PC-3 (cell line): Measurements from ENCODE around the gene LHX1. TPM values are rescaled to one million over a fixed set of nuclear protein-coding genes. Genes with fewer than 3 reads are reported as not detected.

ENCODE experiments used
- ATAC-seq: fragments of 200-7000 bp; cut with Tn5 transposase; 2 replicates; pipeline ENCODE4 v1.9.1; 2020; ENCODE audit warnings: mild to moderate bottlenecking, moderate library complexity
- BruUV-seq: library from RNA; stranded (reverse); fragments of 400-500 nt; replicated peaks from 2 replicates; lab custom pipeline; 2021; lab: Mats Ljungman, UMichigan
- CTCF ChIA-PET: fragments of 300-600 bp; sonication (Branson Sonifier 250); formaldehyde crosslinking; loops from one replicate; lab custom pipeline; 2022; ENCODE audit warnings: antibody characterized with exemption; lab: Charles Lee
- POLR2A ChIA-PET: fragments of 300-600 bp; sonication (Branson Sonifier 250); formaldehyde crosslinking; loops from one replicate; lab custom pipeline; 2022; ENCODE audit warnings: antibody characterized with exemption; ENCODE audit not compliant: unreplicated experiment; lab: Charles Lee
- DNase-seq: peaks from one replicate; pipeline ENCODE4 v3.0.0-alpha.2; 2015
- H2AFZ ChIP-seq: fragments of 300-600 bp; sonication (generic); 2 replicates; pipeline ENCODE4 v1.6.0; 2016; ENCODE audit warnings: antibody characterized with exemption, low read length
- H3F3A ChIP-seq: fragments of 300-600 bp; sonication (generic); one replicate; pipeline ENCODE4 v1.6.0; 2017; ENCODE audit warnings: antibody characterized with exemption, low read length, control low read depth, mild to moderate bottlenecking; ENCODE audit not compliant: unreplicated experiment
- H3K27ac ChIP-seq: fragments of 300-600 bp; sonication (generic); 2 replicates; pipeline ENCODE4 v1.5.1; 2016; ENCODE audit warnings: mild to moderate bottlenecking, low read length
- H3K27me3 ChIP-seq: fragments of 300-600 bp; sonication (generic); 2 replicates; pipeline ENCODE4 v1.6.1; 2016; ENCODE audit warnings: low read length, mixed read lengths
- H3K36me3 ChIP-seq: fragments of 300-600 bp; sonication (generic); 2 replicates; pipeline ENCODE4 v1.6.1; 2016; ENCODE audit warnings: low read depth, mixed run types, low read length, mixed read lengths
- H3K4me1 ChIP-seq: fragments of 300-600 bp; sonication (generic); 2 replicates; pipeline ENCODE4 v1.5.1; 2016; ENCODE audit warnings: low read length; ENCODE audit not compliant: insufficient read depth
- H3K4me2 ChIP-seq: fragments of 300-600 bp; sonication (generic); 2 replicates; pipeline ENCODE4 v1.6.0; 2016; ENCODE audit warnings: low read length
- H3K4me3 ChIP-seq: fragments of 300-600 bp; sonication (generic); 2 replicates; pipeline ENCODE4 v1.5.1; 2016; ENCODE audit warnings: mild to moderate bottlenecking, low read length, mixed read lengths
- H3K79me2 ChIP-seq: fragments of 300-600 bp; sonication (generic); 2 replicates; pipeline ENCODE4 v1.6.1; 2017; ENCODE audit warnings: low read length, mixed read lengths
- H3K9ac ChIP-seq: fragments of 300-600 bp; sonication (generic); 2 replicates; pipeline ENCODE4 v1.6.0; 2016; ENCODE audit warnings: mild to moderate bottlenecking, low read length
- H3K9me2 ChIP-seq: fragments of 300-600 bp; sonication (generic); replicated peaks from 2 replicates; pipeline ENCODE4 v1.6.1; 2016; ENCODE audit warnings: mixed run types, low read length, mixed read lengths
- H3K9me3 ChIP-seq: fragments of 300-600 bp; sonication (generic); 2 replicates; pipeline ENCODE4 v1.6.1; 2016; ENCODE audit warnings: low read length, mixed read lengths
- H4K20me1 ChIP-seq: fragments of 300-600 bp; sonication (generic); 2 replicates; pipeline ENCODE4 v1.6.1; 2016; ENCODE audit warnings: low read length, mixed read lengths
- EZH2 ChIP-seq: fragments of 300-600 bp; sonication (generic); IDR thresholded peaks from one replicate; pipeline ENCODE4 v1.6.1; 2017; ENCODE audit warnings: antibody characterized with exemption, mild to moderate bottlenecking, low read length; ENCODE audit not compliant: unreplicated experiment
- EZH2phosphoT487 ChIP-seq: fragments of 300-600 bp; sonication (generic); IDR thresholded peaks from 2 replicates; pipeline ENCODE4 v1.6.1; 2018; ENCODE audit warnings: mild to moderate bottlenecking, antibody characterized with exemption, low read length, borderline replicate concordance
- intact Hi-C: fragments of 100-400 bp; cut with micrococcal nuclease; formaldehyde crosslinking; loops from 2 replicates; pipeline ENCODE4 v1.9.0; 2023
- total RNA-seq: library from RNA; depleted of rRNA; stranded (reverse); fragments of >200 nt; gene quantifications from 2 replicates; pipeline ENCODE4 v1.2.3, GENCODE V29; 2014
- TF ChIP-seq, protein P1 (sequence below): fragments of 300-600 bp; sonication (generic); conservative IDR thresholded peaks from 2 replicates; pipeline ENCODE4 v1.5.1; 2017; ENCODE audit warnings: antibody characterized with exemption, low read depth, mild to moderate bottlenecking, low read length

The LHX1 gene
- total RNA-seq, 1 experiment from 2014 or later = not detected

DNA sequence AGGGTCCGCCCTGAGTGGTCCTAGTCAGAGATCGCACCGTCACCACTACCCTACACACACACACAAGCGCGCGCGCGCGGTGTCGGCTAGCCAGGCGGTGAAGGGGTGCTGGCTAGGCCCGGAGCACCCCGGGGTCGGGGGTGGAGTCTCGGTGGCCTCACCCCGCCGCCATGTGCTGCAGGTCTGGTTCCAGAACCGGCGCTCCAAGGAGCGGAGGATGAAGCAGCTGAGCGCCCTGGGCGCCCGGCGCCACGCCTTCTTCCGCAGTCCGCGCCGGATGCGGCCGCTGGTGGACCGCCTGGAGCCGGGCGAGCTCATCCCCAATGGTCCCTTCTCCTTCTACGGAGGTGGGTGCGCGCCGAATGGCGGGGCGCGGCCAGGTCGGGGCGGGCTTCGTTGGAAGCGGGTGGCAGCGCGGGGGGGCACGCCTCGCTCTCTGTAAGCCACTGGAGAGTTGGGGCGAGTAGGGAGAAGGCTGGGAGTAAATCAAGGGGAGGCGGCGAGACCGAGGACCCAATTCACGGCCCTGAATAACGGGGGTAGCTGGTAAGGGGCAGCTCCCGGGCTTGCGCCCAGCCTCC, 4.8 kb downstream of the LHX1 start:
- H3K9ac ChIP-seq = no peak overlapping the region
- H3K27me3 ChIP-seq = peaks cover 48% of the 10 kb centered on the region
- H3K4me1 ChIP-seq = no peaks in the 10 kb centered on the region
- H3K36me3 ChIP-seq = no peaks in the 10 kb centered on the region
- ATAC-seq = no peak
- ChIA-PET POLR2A (no interaction called here), CTCF (no interaction called here)
- no peaks in the 10 kb centered on the region for H3K9me2 ChIP-seq
- no peaks in the 10 kb centered on the region for H3F3A ChIP-seq
- no peak overlapping the region for H3K4me3 ChIP-seq
- H3K4me2 ChIP-seq = no peak overlapping the region
- no peak for DNase-seq
- no peak overlapping the region for H3K27ac ChIP-seq
- H4K20me1 ChIP-seq = no peaks in the 10 kb centered on the region
- H2AFZ ChIP-seq = no peak overlapping the region
- BruUV-seq = no TSS peak
- H3K9me3 ChIP-seq = no peaks in the 10 kb centered on the region
- no peaks in the 10 kb centered on the region for H3K79me2 ChIP-seq
- TF ChIP-seq EZH2phosphoT487 (no peak), EZH2 (no peak)
- TF ChIP-seq, protein P1, sequence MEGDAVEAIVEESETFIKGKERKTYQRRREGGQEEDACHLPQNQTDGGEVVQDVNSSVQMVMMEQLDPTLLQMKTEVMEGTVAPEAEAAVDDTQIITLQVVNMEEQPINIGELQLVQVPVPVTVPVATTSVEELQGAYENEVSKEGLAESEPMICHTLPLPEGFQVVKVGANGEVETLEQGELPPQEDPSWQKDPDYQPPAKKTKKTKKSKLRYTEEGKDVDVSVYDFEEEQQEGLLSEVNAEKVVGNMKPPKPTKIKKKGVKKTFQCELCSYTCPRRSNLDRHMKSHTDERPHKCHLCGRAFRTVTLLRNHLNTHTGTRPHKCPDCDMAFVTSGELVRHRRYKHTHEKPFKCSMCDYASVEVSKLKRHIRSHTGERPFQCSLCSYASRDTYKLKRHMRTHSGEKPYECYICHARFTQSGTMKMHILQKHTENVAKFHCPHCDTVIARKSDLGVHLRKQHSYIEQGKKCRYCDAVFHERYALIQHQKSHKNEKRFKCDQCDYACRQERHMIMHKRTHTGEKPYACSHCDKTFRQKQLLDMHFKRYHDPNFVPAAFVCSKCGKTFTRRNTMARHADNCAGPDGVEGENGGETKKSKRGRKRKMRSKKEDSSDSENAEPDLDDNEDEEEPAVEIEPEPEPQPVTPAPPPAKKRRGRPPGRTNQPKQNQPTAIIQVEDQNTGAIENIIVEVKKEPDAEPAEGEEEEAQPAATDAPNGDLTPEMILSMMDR = no peak
- intact Hi-C loops = no loop called here

DNA sequence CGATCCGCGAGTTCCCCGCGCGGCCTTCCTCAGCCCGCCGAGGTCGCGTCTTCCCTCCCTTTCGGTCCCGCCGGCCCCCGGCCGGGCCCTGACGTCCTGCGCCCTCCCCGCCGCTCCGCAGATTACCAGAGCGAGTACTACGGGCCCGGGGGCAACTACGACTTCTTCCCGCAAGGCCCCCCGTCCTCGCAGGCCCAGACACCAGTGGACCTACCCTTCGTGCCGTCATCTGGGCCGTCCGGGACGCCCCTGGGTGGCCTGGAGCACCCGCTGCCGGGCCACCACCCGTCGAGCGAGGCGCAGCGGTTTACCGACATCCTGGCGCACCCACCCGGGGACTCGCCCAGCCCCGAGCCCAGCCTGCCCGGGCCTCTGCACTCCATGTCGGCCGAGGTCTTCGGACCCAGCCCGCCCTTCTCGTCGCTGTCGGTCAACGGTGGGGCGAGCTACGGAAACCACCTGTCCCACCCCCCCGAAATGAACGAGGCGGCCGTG, 5.4 kb downstream of the LHX1 start:
- H3K36me3 ChIP-seq = no peaks in the 10 kb centered on the region
- no peaks in the 10 kb centered on the region for H4K20me1 ChIP-seq
- H3K27me3 ChIP-seq = peaks cover 47% of the 10 kb centered on the region
- no peaks in the 10 kb centered on the region for H3K4me1 ChIP-seq
- no peak overlapping the region for H3K27ac ChIP-seq
- ATAC-seq = no peak
- H2AFZ ChIP-seq = no peak overlapping the region
- no peak for DNase-seq
- H3K9me3 ChIP-seq = no peaks in the 10 kb centered on the region
- H3K9me2 ChIP-seq = no peaks in the 10 kb centered on the region
- H3K4me2 ChIP-seq = no peak overlapping the region
- CTCF ChIA-PET = no interaction called here
- TF ChIP-seq EZH2 = no peak
- no peak for TF ChIP-seq EZH2phosphoT487
- TF ChIP-seq, protein P1 = no peak
- no peaks in the 10 kb centered on the region for H3F3A ChIP-seq
- no TSS peak for BruUV-seq
- intact Hi-C loops = no loop called here
- no peaks in the 10 kb centered on the region for H3K79me2 ChIP-seq
- no peak overlapping the region for H3K4me3 ChIP-seq
- POLR2A ChIA-PET = no interaction called here
- H3K9ac ChIP-seq = no peak overlapping the region
